Anterior cingulate cortex (tissue), 58 donors: ENCODE measurements around the gene OR2H2.

Source experiments
- DNase-seq, 58 donors: peaks; one replicate each; lab custom pipeline; 2025; lab: John Stamatoyannopoulos, UW

The OR2H2 gene

DNA sequence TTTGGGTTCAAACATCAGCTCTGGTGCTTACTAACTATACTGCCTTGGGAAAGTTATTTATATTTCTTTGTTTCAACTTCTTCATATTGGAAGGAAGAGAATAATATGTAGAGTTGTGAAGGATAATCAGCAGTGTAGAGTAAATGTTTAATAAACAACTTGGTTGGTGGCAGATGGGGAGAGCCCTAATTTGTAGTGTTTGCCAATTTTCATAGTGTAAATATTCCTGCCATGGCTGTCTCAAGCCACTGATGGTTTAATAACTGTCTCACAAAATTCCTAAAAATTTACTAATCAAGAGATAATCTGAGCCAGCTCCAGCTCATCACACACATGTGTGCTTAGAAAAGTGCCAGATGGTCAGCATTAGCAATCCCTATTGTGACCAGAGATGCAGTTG, at the start of gene OR2H2:
Gene OR2H2 (plus strand): TSS at position 301 of the 400 bp plus-strand sequence. CDS start 2,824 bp downstream, outside the sequence.
- DNase-seq = no peak

DNA sequence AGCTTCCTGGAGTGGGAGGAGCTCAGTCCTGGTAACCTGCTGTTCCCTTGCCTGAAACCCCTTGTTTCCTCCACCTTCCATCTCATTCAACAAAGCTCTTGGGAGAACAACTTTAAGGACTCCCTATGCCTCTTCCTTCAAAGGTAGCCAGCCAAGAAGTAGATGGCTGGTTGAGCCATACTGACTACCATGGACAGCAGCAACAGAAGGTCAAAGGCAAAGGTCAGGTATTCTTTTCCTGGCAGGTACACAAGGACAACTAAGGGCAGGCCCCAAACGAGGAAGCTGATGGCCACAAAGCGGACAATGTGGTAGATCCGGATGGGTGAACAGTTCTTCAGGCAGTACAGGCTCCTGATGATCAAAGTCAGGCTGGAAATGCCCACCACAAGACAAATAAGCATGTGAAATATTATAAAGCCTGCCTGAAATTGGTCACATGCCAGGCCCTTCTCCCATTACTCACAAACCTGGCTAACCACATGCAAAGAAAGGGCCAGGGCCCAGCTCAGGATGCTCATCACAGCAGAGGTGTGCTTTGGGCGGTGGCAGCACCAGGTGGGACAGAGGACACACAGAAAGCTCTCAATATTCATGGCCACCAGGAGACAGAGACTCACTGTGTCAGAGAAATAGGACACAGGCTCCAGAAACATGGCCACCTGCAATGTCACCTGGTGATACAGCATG, 47.1 kb upstream of the OR2H2 start:
- no peak for DNase-seq

DNA sequence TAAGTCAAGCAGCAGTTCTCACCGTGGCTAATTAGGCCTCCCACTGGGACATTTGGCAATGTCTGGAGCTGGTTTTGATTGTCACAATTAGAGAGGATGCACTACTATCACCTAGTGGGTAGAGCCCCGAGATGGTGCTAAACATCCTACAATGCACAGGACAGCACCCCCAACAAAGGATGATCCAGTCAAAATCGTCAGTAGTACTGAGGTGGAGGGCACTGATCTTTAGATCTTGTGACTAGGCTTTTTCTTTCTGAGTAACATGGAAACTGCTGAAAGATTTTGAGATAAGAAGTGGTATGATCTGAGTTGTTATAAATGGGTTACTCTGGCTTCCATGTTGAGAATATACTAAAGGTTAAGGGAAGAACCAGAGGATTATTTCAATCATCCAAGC, 37.3 kb upstream of the OR2H2 start:
- no peak for DNase-seq

DNA sequence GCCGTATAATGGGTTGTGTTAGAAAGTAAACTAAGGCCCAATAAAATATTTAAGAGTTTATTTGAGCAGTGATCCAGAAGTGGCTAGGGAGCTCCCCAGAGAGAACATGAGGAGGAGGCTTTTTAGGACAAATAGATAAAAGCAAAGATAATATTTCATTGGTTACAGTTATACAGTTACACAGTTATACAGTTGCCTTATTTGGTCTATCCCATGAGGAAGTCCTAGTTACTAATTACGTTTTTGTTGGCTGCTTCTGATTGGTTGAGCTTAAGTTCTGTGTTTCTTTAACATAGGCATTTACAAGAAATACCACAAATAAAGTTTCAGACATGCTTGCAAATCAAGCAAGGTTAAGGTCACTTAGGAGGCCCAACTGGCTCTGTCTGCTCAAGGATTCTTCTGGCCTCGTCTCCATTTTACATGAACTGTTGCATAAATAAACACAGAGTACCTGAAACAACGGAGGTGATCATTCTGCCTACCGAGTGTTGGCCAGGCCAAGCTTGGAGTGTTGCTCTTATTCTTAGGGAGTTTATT, 32.3 kb upstream of the OR2H2 start:
- peak in 3 of 58 donors; percentile 19 to 40 (median 26) for DNase-seq

DNA sequence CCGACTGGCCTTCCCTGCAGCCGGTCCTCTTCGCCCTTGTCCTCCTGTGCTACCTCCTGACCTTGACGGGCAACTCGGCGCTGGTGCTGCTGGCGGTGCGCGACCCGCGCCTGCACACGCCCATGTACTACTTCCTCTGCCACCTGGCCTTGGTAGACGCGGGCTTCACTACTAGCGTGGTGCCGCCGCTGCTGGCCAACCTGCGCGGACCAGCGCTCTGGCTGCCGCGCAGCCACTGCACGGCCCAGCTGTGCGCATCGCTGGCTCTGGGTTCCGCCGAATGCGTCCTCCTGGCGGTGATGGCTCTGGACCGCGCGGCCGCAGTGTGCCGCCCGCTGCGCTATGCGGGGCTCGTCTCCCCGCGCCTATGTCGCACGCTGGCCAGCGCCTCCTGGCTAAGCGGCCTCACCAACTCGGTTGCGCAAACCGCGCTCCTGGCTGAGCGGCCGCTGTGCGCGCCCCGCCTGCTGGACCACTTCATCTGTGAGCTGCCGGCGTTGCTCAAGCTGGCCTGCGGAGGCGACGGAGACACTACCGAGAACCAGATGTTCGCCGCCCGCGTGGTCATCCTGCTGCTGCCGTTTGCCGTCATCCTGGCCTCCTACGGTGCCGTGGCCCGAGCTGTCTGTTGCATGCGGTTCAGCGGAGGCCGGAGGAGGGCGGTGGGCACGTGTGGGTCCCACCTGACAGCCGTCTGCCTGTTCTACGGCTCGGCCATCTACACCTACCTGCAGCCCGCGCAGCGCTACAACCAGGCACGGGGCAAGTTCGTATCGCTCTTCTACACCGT, 31.5 kb upstream of the OR2H2 start:
- DNase-seq = peak in 12 of 58 donors; percentile 5 to 50 (median 19)

DNA sequence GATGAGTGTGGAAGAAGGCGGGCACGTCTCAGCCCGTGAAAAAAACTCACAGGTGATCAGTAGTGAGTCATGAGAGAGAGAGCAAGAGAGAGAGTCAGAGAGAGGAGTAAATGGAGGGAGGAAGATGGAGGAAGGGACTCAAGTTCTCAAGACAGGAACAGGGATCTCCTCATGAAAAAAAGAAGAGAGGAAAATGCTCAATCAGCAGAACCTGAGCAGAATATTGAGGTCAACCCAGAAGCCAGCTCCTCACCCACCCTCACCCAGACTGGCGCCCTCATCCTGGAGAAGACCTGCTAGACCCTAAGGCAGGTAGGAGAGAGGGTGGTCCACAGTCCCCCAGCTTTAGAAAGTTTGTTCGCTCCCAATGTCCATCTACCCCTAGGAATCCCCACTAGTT, 30.2 kb upstream of the OR2H2 start:
- DNase-seq = no peak

DNA sequence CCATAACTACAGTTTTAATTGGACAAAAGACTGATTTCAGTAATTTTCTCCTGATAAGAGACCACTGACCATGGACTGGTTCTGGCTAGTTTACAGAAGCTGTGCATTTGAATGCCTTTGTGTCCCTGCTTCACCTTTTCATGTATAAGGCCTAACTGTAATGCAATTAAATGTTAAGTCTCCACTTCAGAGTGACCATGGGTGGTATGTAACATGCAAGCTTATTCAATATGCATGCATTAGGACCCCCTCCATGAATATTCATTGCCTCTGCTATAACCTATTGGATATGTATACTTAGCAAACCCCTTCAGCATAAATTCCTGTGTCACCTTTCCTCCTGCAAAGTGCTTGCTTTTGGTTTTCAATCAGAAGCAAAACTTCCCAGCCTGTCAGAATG, 27.6 kb upstream of the OR2H2 start:
- DNase-seq = no peak

DNA sequence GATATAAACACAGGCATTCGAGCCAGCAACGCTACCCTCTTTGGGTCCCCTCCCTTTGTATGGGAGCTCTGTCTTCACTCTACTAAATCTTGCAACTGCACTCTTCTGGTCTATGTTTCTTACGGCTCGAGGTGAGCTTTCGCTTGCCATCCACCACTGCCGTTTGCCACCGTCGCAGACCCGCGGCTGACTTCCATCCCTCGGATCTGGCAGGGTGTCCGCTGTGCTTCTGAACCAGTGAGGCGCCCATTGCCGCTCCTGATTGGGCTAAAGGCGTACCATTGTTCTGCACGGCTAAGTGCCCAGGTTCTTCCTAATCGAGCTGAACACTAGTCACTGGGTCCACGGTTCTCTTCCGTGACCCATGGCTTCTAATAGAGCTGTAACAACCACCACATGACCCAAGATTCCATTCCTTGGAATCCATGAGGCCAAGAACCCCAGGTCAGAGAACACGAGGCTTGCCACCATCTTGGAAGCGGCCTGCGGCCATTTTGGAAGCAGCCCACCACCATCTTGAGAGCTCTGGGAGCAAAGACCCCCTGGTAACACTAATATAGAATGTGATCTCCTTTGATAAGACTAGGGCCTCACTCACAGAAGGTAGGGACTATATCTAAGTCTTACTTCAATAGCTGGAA, 26.4 kb upstream of the OR2H2 start:
- DNase-seq = no peak

DNA sequence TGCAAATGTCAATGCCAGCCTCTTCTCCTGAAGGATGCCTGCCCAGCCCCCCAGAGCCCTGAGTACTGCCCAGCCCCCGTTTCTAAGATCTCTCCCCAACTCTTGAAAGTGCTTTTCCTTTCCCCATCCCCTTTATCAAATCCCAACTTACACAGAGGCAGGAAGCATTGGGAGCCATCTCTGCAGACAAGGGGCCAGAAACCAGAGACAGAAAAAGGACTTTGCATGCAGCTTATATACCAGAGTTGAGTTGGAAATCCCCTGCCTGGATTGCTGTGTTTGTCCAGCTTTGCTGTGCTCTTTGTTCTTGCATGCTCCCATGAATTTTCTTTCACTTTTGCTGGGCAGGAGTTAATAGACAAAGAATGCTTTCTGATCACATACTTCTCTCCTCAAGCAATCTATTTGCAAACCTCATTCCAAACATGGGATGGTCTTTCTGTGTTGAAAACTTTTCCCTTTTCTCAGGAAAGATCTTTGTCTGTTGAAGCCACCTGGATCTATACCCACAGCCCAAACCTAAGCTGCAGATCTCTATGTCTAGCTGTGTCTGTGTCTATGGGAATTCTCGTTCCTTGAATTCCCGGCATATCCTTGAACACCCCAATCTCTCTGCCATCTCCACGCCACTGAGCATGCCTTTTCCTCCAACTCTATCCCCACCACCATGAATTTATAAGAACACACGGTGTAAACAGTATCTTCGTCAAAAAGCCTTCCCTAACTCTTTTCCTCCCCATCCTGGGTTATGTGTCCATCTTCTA, 25.2 kb upstream of the OR2H2 start, which contains the start of gene UBD:
Gene UBD (minus strand): TSS at position 209 of the 764 bp plus-strand sequence. CDS start 31 bp downstream, at position 178.
- DNase-seq = no peak

DNA sequence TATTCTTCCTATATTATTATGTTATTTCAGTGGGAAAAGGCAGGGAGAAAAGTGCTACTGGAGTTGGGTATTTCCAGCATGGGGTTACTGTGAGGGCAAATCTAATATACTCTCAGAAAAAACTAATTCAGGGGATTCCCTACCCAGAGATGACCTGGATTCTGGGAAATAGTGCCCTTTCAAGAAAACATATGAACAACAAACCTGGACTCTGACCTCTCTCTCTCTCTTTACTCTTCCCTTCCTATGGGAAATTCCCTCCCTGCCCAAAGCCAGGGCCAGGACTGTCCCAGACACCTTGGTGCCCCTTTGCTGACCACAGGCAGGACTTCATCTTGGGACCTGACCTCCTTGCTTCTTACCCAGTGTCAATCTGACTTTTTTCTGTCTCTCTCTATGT, 23.8 kb upstream of the OR2H2 start:
- DNase-seq = no peak

DNA sequence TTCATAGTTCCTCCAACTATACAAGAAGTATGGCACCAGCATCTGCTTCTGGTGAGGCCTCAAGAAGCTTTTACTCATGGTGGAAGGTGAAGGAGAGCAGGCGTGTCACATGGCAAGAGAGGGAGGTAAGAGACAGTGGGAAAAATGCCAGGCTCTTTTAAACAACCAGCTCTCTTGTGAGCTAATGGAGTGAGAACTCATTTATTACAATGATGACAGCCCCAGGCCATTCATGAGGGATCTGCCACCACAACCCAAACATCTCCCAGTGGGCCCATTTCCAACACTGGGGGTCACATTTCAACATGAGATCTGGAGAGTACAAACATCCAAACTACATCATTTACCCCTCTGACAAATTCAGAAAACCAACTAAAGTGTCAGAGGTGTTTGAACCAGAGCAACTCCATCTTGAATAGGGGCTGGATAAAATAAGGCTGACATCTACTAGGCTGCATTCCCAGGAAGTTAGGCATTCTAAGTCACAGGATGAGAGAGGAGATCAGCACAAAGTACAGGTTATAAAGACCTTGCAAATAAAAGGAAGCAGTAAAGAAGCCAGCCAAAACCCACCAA, 23.2 kb upstream of the OR2H2 start:
- no peak for DNase-seq

DNA sequence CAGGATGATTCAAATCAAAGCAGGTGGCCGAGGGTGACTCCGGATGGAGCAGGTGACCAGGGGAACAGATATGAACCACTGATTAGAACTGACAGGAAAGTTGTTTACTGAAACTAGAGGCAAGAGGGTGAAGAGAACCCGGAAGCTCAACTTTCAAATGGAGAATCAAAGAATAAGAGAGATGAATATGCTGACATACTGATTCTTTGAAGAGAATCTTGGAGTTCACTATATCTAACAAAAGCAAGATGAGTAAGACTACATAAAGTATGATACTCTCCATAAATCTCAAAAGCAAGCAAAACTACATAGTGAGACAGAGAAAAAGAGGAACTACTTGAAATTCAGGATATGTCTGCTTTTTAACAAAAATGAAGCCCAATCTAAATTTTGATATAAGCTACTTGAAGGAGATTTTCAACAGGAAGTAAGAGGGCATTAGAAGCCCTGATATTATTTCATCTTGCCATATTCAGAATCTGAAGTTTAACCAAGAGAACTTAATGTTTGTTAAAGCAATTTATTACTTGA, 21.4 kb upstream of the OR2H2 start:
- DNase-seq = no peak

DNA sequence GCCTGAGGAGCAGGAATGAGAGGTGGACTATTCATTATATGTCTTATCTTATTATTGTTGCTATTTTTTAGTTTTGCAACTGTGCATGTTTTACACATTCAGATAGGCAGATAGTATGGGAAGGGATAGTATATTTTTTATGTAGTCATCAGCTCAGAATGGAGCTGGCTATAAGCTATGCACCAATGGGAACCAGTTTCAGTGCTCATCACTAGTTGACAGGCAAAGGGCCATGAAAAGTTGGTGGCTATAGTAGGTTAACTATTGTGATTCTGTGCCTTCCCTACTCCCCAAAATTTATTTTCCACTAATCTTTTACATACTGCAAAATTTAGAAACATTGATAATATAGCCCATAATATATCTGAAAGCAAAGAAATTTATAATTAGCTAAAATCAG, 20.0 kb upstream of the OR2H2 start:
- no peak for DNase-seq

DNA sequence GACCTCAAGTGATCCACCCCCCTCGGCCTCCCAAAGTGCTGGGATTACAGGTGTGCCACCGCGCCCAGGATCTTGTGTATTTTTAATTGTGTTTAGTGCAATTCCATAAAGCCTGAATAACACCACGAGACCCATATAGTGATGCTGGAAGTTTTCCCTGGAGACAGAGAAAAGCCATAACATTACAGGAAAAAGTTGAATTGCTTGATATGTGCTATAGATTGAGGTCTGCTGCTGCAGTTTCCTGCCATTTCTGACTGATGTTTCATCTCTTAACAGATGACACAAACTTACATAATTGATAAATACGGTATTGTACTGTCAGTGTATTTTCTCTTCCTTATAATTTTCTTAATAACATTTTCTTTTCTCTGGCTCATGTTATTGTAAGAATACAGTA, 18.1 kb upstream of the OR2H2 start:
- no peak for DNase-seq

DNA sequence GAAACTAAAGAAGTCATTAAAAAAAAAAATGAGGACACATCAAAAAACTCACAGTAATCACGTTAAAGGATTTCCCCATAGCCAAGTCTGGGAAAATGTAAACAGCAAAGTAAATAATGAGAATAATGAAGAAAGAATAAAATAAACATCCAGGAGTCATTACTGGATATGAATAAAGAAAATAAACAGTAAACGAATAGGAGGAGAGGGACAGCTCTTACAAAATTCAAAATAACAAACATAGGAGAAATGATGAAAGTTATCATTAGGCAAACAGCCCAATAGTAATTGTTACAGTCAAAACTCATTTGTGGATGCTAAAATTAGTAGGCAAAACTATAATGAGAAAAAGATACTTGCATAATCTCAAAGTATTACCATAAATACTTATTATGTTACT, 17.4 kb upstream of the OR2H2 start:
- DNase-seq = no peak

DNA sequence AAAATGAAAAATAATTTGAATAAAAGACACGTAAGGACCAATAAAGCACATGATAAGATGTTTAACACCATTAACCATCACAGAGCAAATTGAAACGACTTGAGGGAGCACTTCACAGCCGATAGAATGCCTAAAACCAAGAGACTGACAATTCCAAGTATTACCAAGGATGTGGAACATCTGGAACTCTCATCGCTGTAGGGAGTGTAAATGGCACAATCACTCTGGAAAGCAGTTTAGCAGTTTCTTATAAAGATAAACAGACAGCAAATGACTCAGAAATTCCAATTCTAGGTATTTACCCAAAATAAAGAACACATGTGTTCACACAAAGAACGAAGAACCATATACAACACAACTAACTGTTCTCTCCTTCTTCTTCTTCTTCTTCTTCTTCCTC, 16.9 kb upstream of the OR2H2 start:
- no peak for DNase-seq

DNA sequence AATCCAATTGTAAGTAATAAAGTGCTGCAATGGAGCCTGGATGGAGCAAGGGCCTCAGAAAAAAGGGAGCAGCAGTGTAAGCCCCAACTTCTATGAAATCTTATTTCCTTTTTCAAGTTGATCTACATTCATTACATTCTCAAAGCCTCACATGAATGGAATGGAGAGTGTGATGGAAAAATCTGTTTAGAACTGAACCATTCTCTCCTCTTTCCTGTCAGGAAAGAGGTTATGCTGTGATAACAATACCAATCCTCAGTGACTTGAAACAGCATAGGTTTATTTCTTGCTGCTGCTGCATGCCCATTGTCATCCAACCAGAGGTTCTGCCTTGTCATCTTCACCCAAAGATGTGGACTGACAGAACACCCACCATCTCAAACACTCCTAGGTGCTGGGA, 8.9 kb upstream of the OR2H2 start:
- DNase-seq = no peak

DNA sequence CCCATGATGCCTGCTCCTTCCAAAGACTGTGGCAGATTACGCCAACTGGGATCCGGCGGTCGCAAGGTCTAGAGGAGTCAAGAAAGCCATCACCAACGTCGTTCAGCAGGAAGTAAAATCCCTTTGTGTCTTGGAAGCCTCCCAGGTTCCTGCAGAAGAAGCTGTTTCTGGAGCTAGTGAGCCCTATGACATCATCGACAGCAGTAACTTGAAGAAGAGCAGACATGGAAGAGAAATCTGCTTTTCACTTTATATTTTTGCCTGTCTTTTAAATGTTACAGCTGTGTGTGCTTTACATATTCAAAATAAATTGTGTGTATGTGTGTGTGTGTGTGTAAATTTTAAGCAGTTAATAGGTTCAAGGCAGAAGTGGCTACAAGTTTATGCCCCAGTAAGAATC, 7.4 kb upstream of the OR2H2 start:
- DNase-seq = no peak

DNA sequence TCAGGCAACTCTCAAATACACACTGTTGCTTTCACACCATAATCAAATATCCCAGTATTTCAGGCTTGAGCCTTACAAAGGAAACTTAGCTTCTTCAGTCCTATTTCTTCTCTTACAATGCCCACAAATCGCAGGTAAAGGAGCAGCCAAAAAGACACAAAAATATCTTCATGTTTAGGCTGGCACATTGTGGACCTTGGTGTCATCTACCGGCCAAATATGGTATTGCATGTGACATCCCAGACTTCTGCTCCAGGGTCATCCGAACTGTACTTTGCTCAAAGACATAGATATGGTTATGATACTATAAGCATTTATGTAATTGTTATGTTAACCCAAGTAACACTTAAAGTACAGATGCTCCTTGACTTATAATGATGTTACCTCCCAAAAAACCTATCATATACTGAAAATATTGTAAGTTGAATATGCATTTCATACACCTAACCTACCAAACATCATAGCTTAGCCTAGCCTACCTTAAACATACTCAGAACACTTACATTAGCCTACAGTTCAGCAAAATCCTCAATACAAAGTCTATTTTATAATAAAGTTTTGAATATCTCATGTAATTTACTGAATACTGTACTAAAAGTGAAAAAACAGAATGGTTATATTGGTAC, 4.6 kb downstream of the OR2H2 start:
- peak in 18 of 58 donors; percentile 0 to 55 (median 14) for DNase-seq
